ENCODE data around the gene TAC4. TPM values are rescaled to one million over a fixed set of nuclear protein-coding genes. Genes with fewer than 3 reads are reported as not detected.

Gene TAC4, protein sequence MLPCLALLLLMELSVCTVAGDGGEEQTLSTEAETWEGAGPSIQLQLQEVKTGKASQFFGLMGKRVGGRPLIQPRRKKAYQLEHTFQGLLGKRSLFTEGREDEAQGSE
- total RNA-seq = not detected
- not detected for polyA plus RNA-seq

GRCh38 chr17:49848019-49848473 is at the start of gene TAC4:
Gene TAC4 (minus strand): TSS chr17:49848069. CDS start chr17:49848017, 52 bp downstream.
- H3K27ac ChIP-seq (ENCODE audit: low read depth in 1 of 2, low read length in 2 of 2) = no peak within 1 kb of the TSS
- TF ChIP-seq RXRA (IDR thresholded peaks at IDR 0.05) (no peak), ATF3 (IDR thresholded peaks at IDR 0.05) (no peak), FOXA1 (IDR thresholded peaks at IDR 0.05) (no peak), JUND (IDR thresholded peaks at IDR 0.05) (no peak), ZBTB33 (IDR thresholded peaks at IDR 0.05) (no peak), GABPA (IDR thresholded peaks at IDR 0.05 in 1 of 2, conservative IDR thresholded peaks at IDR 0.05 in 1 of 2) (no peak), HNF4G (IDR thresholded peaks at IDR 0.05) (no peak)
- TF ChIP-seq, protein P1, sequence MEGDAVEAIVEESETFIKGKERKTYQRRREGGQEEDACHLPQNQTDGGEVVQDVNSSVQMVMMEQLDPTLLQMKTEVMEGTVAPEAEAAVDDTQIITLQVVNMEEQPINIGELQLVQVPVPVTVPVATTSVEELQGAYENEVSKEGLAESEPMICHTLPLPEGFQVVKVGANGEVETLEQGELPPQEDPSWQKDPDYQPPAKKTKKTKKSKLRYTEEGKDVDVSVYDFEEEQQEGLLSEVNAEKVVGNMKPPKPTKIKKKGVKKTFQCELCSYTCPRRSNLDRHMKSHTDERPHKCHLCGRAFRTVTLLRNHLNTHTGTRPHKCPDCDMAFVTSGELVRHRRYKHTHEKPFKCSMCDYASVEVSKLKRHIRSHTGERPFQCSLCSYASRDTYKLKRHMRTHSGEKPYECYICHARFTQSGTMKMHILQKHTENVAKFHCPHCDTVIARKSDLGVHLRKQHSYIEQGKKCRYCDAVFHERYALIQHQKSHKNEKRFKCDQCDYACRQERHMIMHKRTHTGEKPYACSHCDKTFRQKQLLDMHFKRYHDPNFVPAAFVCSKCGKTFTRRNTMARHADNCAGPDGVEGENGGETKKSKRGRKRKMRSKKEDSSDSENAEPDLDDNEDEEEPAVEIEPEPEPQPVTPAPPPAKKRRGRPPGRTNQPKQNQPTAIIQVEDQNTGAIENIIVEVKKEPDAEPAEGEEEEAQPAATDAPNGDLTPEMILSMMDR (IDR thresholded peaks at IDR 0.05; ENCODE audit: low read depth, low read length, missing input control) = no peak
- H3K4me1 ChIP-seq (ENCODE audit: control insufficient read depth in 4 of 4, insufficient read depth in 4 of 4, low read length in 3 of 4) = peaks cover 4 to 22% (median 10%) of the 10 kb centered on the region in 4 donors
- H3K36me3 ChIP-seq (ENCODE audit: control insufficient read depth in 4 of 4, insufficient read depth in 3 of 4, low read depth in 1 of 4, low read length in 3 of 4) = no peaks in the 10 kb centered on the region
- no peaks in the 10 kb centered on the region for H3K27me3 ChIP-seq (ENCODE audit: control insufficient read depth in 4 of 4, insufficient read depth in 4 of 4, low read length in 3 of 4)
- no peak within 1 kb of the TSS for H3K9ac ChIP-seq (ENCODE audit: low read depth in 1 of 2, low read length in 2 of 2)
- no peaks in the 10 kb centered on the region for H3K9me3 ChIP-seq (ENCODE audit: control insufficient read depth in 4 of 4, low read length in 3 of 4)
- no peak for DNase-seq (ENCODE audit: low spot score)
- no peak within 1 kb of the TSS for H3K4me3 ChIP-seq (ENCODE audit: low read depth in 1 of 3, low read length in 3 of 3)

GRCh38 chr17:49896860-49897259 is 49.0 kb upstream of the TAC4 start:
- Histone ChIP-seq H3K36me3 (ENCODE audit: control insufficient read depth in 4 of 4, insufficient read depth in 3 of 4, low read depth in 1 of 4, low read length in 3 of 4) (no peaks in the 10 kb centered on the region), H3K4me1 (ENCODE audit: control insufficient read depth in 4 of 4, insufficient read depth in 4 of 4, low read length in 3 of 4) (no peaks in the 10 kb centered on the region), H3K9ac (ENCODE audit: low read depth in 1 of 2, low read length in 2 of 2) (no peak overlapping the region), H3K9me3 (ENCODE audit: control insufficient read depth in 4 of 4, low read length in 3 of 4) (no peaks in the 10 kb centered on the region), H3K4me3 (ENCODE audit: low read depth in 1 of 3, low read length in 3 of 3) (no peak overlapping the region), H3K27me3 (ENCODE audit: control insufficient read depth in 4 of 4, insufficient read depth in 4 of 4, low read length in 3 of 4) (peaks cover 0 to 2% (median under 1%) of the 10 kb centered on the region in 4 donors), H3K27ac (ENCODE audit: low read depth in 1 of 2, low read length in 2 of 2) (no peak overlapping the region)
- 73% methylated on average over 5 of the region's 5 CpGs for WGBS
- no peak for TF ChIP-seq EGR1 (IDR thresholded peaks at IDR 0.05; ENCODE audit: low read depth in 2 of 2)
- no peak for TF ChIP-seq HNF4A (conservative IDR thresholded peaks at IDR 0.05)
- no peak for TF ChIP-seq SP1 (IDR thresholded peaks at IDR 0.05)
- TF ChIP-seq ZBTB33 (IDR thresholded peaks at IDR 0.05) = no peak
- no peak for TF ChIP-seq NR2F2 (IDR thresholded peaks at IDR 0.05)
- no peak for TF ChIP-seq GABPA (IDR thresholded peaks at IDR 0.05 in 1 of 2, conservative IDR thresholded peaks at IDR 0.05 in 1 of 2)
- TF ChIP-seq FOXA1 (IDR thresholded peaks at IDR 0.05) = no peak
- TF ChIP-seq RAD21 (IDR thresholded peaks at IDR 0.05) = no peak
- no peak for DNase-seq (ENCODE audit: low spot score)
